ENCODE data around the gene PPARA.

The PPARA gene

GRCh38 chr22:46146329-46146728 lies 4.0 kb upstream of the PPARA start:
- no peak for DNase-seq

- DNase-seq: no peak
Observed at GRCh38 chr22:46147061-46147460, 3.3 kb upstream of the PPARA start.

- no peak for DNase-seq
Observed at GRCh38 chr22:46147471-46148267, 2.7 kb upstream of the PPARA start.

- DNase-seq: no peak
Observed at GRCh38 chr22:46148336-46148735, 2.0 kb upstream of the PPARA start.

GRCh38 chr22:46148816-46149511 lies 1.4 kb upstream of the PPARA start:
- DNase-seq: no peak

- DNase-seq: no peak
Observed at GRCh38 chr22:46149512-46150033, 753 bp upstream of the PPARA start.

- no peak for DNase-seq
Observed at GRCh38 chr22:46150655-46151477, 540 bp downstream of the PPARA start.

- no peak for DNase-seq
Observed at GRCh38 chr22:46153930-46154329, 3.6 kb downstream of the PPARA start.

GRCh38 chr22:46156031-46156430 lies 5.7 kb downstream of the PPARA start:
- no peak for DNase-seq

GRCh38 chr22:46158283-46158682 lies 8.0 kb downstream of the PPARA start:
- DNase-seq: no peak

GRCh38 chr22:46159212-46159611 lies 8.9 kb downstream of the PPARA start:
- DNase-seq: no peak

GRCh38 chr22:46159777-46160176 lies 9.5 kb downstream of the PPARA start:
- DNase-seq: no peak

GRCh38 chr22:46162285-46162684 lies 12.0 kb downstream of the PPARA start:
- DNase-seq: no peak

- no peak for DNase-seq
Observed at GRCh38 chr22:46162771-46163556, 12.6 kb downstream of the PPARA start.

- no peak for DNase-seq
Observed at GRCh38 chr22:46163557-46163888, 13.2 kb downstream of the PPARA start.

- DNase-seq: no peak
Observed at GRCh38 chr22:46165977-46166376, 15.7 kb downstream of the PPARA start.

- no peak for DNase-seq
Observed at GRCh38 chr22:46169628-46170027, 19.3 kb downstream of the PPARA start.

- no peak for DNase-seq
Observed at GRCh38 chr22:46171940-46172339, 21.6 kb downstream of the PPARA start.

GRCh38 chr22:46172522-46173110 lies 22.3 kb downstream of the PPARA start:
- no peak for DNase-seq

- DNase-seq: no peak
Observed at GRCh38 chr22:46173152-46173551, 22.8 kb downstream of the PPARA start.

- no peak for DNase-seq
Observed at GRCh38 chr22:46175631-46176030, 25.3 kb downstream of the PPARA start.

GRCh38 chr22:46176508-46177003 lies 26.2 kb downstream of the PPARA start:
- DNase-seq: no peak

Data from NCI-H187 treated with DMSO at 0.1 percent for 48 hours (cell line).